GM15510 (cell line): ENCODE data around the gene RAB5B.

ENCODE experiments used
- POLR2A ChIP-seq: IDR thresholded peaks from 3 replicates; pipeline ENCODE4 v1.6.1; 2011; ENCODE audit warnings: borderline replicate concordance; ENCODE audit not compliant: insufficient read length; ENCODE audit errors: extremely low read depth

Gene RAB5B

DNA sequence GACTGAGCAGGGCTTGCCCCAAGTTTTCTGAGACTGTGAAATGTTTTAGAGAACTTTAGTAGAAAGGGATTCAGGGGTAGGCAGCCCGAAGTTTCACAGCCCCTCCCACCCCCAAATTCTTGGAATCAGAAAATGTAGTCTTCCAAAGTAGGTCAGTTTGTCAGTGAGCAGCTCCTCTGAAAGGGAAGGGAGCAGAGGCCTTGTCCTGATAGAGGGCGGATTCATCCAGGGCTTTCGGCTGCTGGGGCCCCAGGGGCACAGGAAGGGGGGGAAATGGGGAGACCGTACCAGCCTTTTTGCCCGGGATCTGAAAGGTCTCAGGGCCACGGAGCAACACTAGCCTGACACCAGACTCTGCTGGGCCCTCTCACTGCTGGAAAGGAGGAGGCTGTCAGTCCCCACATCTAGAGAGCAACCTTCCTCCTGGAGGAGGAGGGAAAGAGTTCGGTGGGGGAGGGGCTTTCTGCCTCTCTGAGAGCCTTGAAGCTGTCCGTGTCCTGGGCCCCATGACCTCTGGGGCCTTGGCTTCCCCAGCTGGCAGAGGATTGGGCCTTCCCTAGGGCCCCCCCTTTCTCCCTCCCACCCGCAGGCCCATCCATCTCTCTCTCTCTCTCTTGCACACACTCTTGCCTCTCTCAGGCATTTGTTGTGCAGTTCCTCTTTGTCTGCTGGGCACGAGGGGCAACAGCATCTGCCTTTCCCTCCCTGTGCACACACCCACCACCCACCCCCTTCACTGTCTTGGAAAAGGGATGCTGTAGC lies 46.7 kb downstream of the RAB5B start, which contains the start of gene IKZF4:
IKZF4 (plus strand) TSS at position 621 of the 762 bp plus-strand sequence. CDS start 451 bp downstream, outside the sequence.
- no peak for TF ChIP-seq POLR2A

DNA sequence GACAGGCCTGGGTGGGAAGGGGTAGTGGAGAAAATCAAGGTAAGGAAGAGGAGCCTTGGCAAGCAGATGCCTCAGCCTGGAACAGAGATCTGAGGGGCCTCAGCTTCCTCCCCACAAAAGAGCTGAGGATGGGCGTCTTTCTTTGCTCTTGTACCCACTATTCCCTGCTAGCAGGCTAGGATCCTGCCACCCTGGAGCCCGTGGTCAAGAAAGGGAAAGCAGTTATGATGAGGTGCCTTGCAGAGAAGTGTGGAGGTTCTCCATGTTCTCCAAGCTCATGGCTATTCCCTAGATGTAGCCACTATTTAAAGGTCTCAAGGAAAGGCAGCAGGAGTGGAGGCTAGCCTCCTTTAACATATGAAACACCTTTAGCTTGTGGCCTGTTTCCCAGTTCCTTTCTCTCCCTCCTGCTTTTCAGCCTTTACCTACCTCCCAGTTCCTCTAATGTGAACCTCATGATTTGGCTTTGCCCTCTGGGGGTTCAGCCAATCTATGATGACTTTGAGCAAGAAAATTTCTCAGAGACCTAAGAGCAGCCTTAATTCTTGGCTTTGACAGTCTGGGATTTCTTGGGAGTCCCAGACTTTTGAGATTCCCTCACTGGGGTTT lies 48.1 kb downstream of the RAB5B start:
- TF ChIP-seq POLR2A: no peak

DNA sequence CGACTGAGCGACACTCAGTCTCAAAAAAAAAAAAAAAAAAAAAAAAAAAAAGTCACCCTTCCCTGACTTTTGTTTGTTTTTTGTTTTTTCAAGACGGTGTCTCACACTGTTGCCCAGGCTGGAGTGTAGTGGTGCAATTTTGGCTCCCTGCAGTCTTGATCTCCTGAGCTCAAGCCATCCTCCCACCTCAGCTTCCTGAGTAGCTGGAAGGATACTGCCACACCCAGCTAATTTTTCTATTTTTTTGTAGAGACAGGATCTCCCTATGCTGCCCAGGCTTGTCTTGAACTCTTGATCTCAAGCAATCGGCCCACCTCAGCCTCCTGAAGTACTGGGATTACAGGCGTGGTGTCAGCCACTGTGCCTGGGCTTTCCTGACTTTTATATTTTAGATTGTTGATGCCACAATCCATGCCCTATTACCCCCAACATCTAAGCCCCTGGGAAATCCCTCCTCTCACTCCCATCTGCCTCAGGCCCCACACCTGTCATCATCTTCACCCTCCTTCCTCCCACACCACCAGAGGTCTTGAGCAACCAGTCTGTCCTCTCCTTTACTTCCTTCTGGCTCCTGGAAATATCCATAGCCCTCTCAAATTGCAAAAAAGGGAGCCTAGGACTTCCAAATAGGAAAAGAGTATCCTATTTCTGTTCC lies 54.8 kb downstream of the RAB5B start:
- no peak for TF ChIP-seq POLR2A

DNA sequence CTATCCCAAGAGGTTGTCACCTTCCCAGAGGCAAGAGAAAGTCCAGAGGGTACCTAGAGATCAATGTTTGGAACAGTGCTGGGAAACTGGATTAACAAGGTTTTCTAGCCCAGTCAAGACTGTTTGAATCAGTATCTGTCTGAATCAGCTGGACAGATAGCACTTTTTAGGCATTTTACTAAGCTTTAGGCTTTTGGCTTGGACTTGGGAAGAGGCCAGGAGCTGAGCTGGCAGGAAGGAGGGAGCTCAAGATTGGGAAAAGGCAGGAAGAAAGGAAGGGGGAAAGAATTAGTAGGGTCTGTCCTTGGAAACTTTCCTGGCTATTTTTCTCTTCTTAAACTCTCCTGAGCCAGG lies 55.3 kb downstream of the RAB5B start:
- no peak for TF ChIP-seq POLR2A

DNA sequence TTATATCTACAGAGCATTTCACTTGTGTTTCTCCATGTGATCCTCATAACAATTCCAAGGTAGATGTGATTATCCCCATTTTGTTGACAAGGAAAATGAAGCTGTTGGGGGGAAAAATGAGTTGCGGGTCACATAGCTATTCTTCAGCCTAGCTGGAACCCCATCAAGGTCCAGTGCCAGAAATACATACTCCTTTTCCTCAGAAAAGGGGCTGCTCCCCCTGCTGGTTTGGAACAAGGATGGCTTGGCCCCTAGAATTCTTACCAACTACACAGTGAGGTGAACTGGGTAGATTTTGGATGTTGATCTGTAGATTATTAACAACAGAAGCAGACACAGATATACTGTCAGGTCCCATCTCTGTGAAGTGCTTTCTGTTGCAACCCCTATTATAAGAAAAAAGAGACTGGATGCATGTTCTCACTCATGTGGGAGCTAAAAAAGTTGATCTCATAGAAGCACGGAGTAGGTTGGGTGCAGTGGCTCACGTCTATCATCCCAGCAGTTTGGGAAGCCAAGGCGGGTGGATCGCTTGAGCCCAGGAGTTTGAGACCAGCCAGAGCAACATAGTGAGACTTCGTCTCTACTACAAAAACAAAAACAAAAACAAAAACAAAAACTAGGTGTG lies 55.9 kb downstream of the RAB5B start:
- no peak for TF ChIP-seq POLR2A

GRCh38 chr12:56031987-56032386 lies 58.1 kb downstream of the RAB5B start:
- no peak for TF ChIP-seq POLR2A

- TF ChIP-seq POLR2A: no peak
These were observed 60.9 kb downstream of the RAB5B start for GRCh38 chr12:56034586-56035332.

DNA sequence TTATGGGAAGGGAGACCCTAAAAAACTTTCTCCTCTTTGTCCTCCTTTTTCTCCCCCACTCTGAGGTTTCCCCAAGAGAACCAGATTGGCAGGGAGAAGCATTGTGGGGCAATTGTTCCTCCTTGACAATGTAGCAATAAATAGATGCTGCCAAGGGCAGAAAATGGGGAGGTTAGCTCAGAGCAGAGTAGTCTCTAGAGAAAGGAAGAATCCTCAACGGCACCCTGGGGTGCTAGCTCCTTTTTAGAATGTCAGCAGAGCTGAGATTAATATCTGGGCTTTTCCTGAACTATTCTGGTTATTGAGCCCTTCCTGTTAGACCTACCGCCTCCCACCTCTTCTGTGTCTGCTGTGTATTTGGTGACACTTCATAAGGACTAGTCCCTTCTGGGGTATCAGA lies 63.3 kb downstream of the RAB5B start:
- TF ChIP-seq POLR2A: no peak

DNA sequence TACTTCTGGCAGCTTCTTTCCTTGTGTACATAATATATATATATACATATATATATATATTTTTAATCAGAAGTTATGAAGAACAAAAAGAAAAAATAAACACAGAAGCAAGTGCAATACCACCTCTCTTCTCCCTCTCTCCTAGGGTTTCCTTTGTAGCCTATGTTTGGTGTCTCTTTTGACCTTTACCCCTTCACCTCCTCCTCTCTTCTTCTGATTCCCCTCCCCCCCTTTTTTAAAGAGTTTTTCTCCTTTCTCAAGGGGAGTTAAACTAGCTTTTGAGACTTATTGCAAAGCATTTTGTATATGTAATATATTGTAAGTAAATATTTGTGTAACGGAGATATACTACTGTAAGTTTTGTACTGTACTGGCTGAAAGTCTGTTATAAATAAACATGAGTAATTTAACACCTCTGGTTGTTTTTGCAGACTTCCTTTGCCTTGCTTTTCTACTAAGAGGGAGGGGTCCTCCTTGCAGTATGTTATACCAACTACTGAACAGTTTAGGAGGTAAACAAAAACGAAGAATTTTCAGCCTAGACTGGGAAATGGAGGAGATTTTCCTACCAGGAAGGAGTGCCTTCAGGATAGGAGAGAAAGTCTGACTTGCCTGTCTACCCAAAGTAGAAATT lies 64.3 kb downstream of the RAB5B start:
- TF ChIP-seq POLR2A: no peak

DNA sequence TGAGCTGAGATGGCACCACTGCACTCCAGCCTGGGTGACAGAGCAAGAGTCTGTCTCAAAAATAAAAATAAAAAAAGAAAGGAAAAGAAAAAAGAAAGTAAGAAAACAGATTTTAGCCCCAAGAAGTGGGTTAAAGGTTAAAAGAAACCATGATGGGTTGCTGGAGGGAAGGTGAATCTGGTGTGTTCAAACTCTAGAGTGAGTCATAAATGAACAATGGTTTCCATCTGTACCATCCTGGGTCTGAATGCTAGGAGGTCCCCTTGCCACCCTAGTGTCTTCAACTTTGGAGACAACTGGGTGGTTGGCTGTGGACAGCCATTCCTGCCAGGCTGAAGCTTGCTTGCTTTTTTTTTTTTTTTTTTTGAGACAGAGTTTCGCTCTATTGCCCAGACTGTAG lies 66.3 kb downstream of the RAB5B start:
- no peak for TF ChIP-seq POLR2A

GRCh38 chr12:56040963-56041551 lies 67.2 kb downstream of the RAB5B start:
- no peak for TF ChIP-seq POLR2A

GRCh38 chr12:56041552-56042429 lies 67.9 kb downstream of the RAB5B start, which contains the start of gene RPS26:
Gene RPS26, plus strand, starts transcription at chr12:56041918. Its CDS starts 249 bp downstream, at chr12:56042167.
- peak; percentile 99 for TF ChIP-seq POLR2A

- no peak for TF ChIP-seq POLR2A
These were observed 69.0 kb downstream of the RAB5B start for GRCh38 chr12:56042843-56043242.
